Pulmonary artery endothelial cell (primary cell): Measurements from ENCODE around the gene HID1. TPM values are rescaled to one million over a fixed set of nuclear protein-coding genes. Genes with fewer than 3 reads are reported as not detected.

Source experiments
- DNase-seq: peaks from one replicate; pipeline ENCODE4 v3.0.0-alpha.2; 2011; ENCODE audit warnings: low read depth, low spot score
- total RNA-seq: library from RNA; depleted of rRNA; stranded (reverse); fragments of >200 nt; gene quantifications from 2 replicates; pipeline ENCODE4 v1.2.3, GENCODE V29; 2014

Gene HID1
- total RNA-seq, 1 donor from 2014 or later: 12.2 TPM

DNA sequence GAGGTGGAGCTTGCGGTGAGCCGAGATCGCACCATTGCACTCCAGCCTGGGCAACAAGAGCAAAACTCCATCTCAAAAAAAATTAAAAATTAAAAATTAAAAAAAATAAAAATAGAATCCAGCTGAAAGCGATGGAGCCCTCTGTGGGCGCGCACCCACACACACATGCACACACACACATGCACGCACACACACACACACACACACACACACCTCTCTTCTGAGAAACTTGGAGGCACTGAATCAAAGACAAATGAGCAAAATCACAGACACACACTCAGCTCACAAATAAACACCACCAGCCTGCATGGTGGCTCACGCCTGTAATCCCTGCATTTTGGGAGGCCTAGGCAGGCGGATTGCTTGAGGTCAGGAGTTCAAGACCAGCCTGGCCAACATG, 69.5 kb downstream of the HID1 start:
- DNase-seq: no peak

DNA sequence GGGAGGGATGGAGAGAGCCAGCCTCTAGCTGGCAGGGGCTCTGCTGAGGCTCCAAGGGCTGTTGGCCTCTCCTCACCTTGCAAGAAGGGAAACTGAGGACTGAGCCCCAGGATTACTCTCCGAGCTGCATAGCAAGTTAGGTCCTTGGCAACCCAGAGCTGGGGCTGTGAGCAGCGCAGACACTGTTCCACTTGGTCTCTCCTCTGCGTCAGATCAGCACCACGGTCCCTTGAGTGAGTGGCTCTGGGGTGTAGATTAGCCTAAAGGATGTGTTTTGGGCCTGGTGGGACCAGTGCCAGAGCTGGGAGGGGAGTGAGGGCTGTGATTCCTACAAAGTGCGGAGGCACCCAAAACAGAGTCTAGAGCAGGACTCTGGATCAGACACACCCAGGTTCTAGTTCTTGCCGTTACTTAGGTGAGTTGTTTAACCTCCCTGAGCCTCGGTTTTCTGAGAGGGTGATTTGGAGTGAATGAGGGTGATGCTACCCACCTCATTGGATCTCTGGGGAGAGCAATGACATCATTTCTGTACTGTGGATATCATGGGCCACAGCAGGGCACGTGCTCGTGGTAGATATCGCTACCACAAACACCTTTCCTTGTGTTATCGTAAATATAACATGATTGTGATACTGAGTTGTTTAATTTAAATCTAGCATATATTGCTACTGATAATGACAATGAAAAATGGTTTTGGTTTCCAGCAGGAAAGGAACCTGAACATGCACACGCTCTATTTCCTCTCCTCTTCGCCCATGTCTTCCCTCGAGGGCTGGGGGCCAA, 71.0 kb downstream of the HID1 start:
- DNase-seq: no peak

Other genes starting within 250 kb of the HID1 start
- gene RAB37, start 235.5 kb downstream of the HID1 start, total RNA-seq: 0.32 and 0.53 TPM in 2 replicates
- gene NHERF1, start 224.1 kb downstream of the HID1 start, total RNA-seq: 10.0 and 12.0 TPM in 2 replicates
- 27.0 and 31.3 TPM in 2 replicates for gene NAT9, start 196.4 kb downstream of the HID1 start, total RNA-seq
- 0.07 and 0.21 TPM in 2 replicates for gene GRIN2C, start 112.9 kb downstream of the HID1 start, total RNA-seq
- gene FDXR, start 99.8 kb downstream of the HID1 start, total RNA-seq: 50.8 and 64.9 TPM in 2 replicates
- gene FADS6, start 79.1 kb downstream of the HID1 start, total RNA-seq: not detected in 2 replicates
- not detected in 2 replicates for gene USH1G, start 49.5 kb downstream of the HID1 start, total RNA-seq
- gene OTOP2, start 48.5 kb downstream of the HID1 start, total RNA-seq: not detected in 2 replicates
- not detected in 2 replicates for gene OTOP3, start 36.9 kb downstream of the HID1 start, total RNA-seq
- 13.4 and 15.7 TPM in 2 replicates for gene CDR2L, start 14.9 kb upstream of the HID1 start, total RNA-seq
- gene MRPL58, start 39.9 kb upstream of the HID1 start, total RNA-seq: 32.8 and 43.4 TPM in 2 replicates
- gene ATP5PD, start 74.2 kb upstream of the HID1 start, total RNA-seq: 173 and 218 TPM in 2 replicates
- gene KCTD2, start 74.5 kb upstream of the HID1 start, total RNA-seq: 14.4 and 17.5 TPM in 2 replicates
- gene SLC16A5, start 115.2 kb upstream of the HID1 start, total RNA-seq: 5.0 and 7.1 TPM in 2 replicates
- 2.4 and 4.1 TPM in 2 replicates for gene ARMC7, start 137.2 kb upstream of the HID1 start, total RNA-seq
- 9.5 TPM in 2 replicates for gene NT5C, start 159.0 kb upstream of the HID1 start, total RNA-seq
- 207 and 256 TPM in 2 replicates for gene JPT1, start 181.8 kb upstream of the HID1 start, total RNA-seq
- 140 and 143 TPM in 2 replicates for gene SUMO2, start 210.2 kb upstream of the HID1 start, total RNA-seq
- 53.2 and 61.7 TPM in 2 replicates for gene NUP85, start 232.9 kb upstream of the HID1 start, total RNA-seq